CD4-positive, alpha-beta T cell treated with Interferon alpha-2 for 1 hour (primary cell): ENCODE data around the gene SEZ6L.
"Not testable (repeated sequence)": the region's sequence is repeated elsewhere in the genome, so short reads cannot be mapped to it uniquely, and the experiment has no call there.

Experiments
- DNase-seq, 2 donors: peaks; one replicate each; pipeline ENCODE4 v3.0.0-alpha.2; 2020 to 2022

Gene SEZ6L

DNA sequence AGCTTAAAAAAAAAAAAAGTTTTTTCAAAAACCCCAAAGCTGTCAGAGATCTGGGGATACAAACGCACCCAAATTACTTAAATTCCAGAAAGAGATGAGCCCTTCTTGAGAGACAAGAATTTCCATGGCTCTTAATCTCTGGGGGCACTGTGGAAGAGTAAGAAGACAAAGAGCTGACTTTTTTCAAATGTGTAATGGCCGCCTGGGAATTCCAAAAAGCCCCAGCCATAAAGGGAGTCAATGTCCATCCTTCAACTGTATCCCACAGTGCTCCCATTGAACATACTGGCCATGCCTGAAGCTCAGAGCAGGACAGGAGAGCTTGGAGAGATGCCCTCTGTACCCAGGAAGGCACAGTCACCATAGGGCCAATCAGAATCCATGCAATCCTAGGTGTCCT, 222.4 kb downstream of the SEZ6L start:
- no peak for DNase-seq

GRCh38 chr22:26393929-26394328, 224.7 kb downstream of the SEZ6L start:
- no peak for DNase-seq

GRCh38 chr22:26394777-26395176, 225.5 kb downstream of the SEZ6L start:
- no peak for DNase-seq

- DNase-seq, result no peak
Measured at GRCh38 chr22:26395926-26396325, 226.7 kb downstream of the SEZ6L start.

GRCh38 chr22:26398741-26399153, 229.5 kb downstream of the SEZ6L start:
- DNase-seq, result peak; percentile 63 to 65

GRCh38 chr22:26399289-26399688, 230.0 kb downstream of the SEZ6L start:
- DNase-seq, result no peak

- DNase-seq, result no peak
Measured at GRCh38 chr22:26401726-26402125, 232.5 kb downstream of the SEZ6L start.

DNA sequence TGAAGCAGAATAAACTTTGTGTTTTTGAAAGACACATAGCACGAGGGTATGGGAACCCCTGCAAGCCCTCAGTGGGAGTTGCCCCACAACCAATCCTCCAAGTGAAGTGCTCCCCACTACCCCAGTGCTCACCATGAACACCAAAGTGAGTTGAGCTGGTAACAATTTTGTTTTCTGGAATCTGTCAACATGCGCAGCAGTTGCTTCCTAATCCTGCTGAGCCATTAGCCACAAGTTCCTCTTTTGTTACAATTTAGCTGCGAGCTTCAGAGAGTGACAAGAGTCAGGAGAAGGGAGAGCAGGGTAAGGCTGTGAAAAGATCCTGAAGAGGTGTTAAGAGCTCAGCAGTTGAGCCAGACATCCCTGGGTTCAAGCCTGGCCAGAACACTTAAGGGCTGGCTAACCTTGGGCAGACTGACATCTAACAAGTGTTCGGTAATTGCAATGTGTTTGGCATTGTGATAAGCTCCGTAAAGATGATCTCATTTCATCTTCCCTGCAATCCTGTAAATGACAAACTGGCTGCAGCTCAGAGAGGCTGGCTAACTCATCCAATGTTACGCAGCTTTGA, 235.7 kb downstream of the SEZ6L start:
- DNase-seq, result peak in 1 of 2 donors; percentile 6

DNA sequence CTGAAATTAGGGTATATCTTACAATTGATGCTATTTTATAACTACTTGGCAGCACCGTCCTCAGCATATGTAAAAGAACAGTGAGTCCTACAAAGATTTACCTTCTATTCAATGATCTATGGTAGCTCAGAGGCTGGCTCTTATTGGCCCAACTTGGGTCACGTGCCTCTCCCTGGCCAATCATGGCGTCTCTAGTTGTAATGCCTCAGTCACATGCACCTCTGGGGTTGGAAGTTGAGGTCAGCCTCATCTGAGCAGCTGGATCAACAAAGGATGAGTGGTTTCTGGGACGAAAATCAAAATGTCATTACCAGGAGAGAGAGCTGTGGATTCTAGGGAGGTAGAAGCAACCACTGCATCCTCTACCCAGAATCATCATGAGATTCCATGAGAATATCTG, 236.9 kb downstream of the SEZ6L start:
- no peak for DNase-seq

- not testable (repeated sequence) for DNase-seq
Measured at GRCh38 chr22:26408562-26409220, 239.4 kb downstream of the SEZ6L start.

DNA sequence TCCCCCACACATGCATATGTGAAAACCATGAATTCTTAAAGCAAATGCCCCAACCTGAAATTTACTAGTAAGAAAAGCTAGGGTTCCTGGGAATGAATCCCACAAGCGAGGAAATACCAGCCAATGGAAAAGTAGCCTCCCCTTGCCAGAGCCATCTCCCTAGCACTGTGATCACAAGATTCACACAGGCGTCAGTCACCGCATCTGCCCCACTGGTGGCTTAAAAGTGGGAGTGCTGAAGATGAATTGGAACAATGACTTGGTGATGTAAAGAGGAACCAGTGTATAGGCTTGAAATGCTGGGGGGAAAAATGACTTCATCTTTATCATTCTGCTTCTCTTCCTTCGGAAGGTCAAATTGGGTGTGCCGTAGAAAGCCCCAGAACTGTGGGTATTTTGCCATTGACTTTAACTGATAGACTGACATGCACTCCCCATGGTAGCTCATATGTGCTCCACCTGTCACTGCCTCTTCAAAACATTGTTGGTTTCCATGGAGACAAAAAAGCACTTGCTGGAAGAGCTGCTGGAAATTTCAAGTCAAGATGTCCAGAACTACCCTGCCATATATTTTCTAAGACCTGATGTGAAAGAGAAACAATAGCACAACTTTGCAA, 240.6 kb downstream of the SEZ6L start:
- DNase-seq, result no peak

DNA sequence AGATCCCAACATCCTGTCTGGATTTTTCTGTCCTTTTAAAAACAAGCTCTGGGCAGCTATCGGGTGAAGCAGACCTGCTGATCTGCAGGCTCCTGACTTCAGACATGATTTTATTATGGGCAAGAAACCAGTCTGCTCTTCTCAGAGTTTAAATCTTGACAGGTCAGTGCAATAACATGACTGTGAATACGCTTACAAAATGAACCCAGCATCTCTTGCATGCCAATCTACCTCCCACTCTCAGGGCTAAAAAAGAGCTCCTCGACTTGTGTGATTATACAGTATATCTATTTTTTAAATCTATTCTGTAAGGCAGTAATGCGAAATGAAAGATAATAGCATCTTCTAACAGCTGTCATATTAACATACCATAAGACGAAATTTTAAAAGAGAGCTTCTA, 241.1 kb downstream of the SEZ6L start:
- no peak for DNase-seq

GRCh38 chr22:26414347-26414746, 245.1 kb downstream of the SEZ6L start:
- DNase-seq, result no peak

DNA sequence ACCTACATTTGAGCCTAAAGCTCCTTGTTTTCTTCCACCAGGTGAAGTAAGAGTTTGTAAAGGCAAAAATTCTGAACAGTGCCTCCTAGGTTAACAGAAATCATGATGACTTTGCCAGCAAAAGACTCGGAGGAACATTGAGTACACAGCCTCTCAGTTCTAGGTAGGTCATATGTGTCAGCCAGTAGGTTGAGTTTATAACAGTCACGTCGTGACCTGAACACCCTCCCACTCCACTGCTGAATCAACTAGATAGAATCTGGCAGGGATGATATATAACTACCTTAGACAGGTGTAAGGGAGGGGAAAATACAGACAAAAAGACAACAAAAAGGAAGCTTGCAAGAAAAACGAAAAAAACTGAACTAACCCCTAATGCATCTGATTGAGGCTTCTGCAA, 247.0 kb downstream of the SEZ6L start:
- no peak for DNase-seq

GRCh38 chr22:26416670-26417276, 247.5 kb downstream of the SEZ6L start:
- no peak for DNase-seq

GRCh38 chr22:26417406-26417805, 248.1 kb downstream of the SEZ6L start:
- DNase-seq, result no peak

DNA sequence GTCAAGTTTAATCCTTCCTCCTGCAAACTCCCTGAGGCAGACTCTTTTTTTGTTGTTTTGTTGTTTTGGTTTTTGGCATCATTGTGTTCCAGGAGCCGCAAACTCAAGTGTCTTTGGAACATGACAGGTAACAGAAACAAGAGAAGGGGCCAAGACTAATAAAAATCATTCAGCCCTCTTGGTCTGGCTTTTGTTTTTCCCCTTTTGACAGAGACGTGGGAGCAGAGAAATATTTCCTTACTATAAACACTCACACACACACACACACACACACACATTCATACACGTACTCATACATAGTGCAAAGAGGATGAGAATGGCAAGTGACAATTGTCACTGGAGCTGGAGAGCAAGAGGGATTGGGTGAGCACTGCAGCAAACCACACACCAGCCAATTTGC, 249.4 kb downstream of the SEZ6L start:
- no peak for DNase-seq

- DNase-seq, result no peak
Measured at GRCh38 chr22:26426924-26427323, 257.7 kb downstream of the SEZ6L start.

- peak; percentile 83 to 87 for DNase-seq
Measured at GRCh38 chr22:26428515-26429457, 259.5 kb downstream of the SEZ6L start, which contains the start of gene ASPHD2. ASPHD2 (plus strand) TSS chr22:26429260; CDS start chr22:26433616, 4,356 bp downstream.

DNA sequence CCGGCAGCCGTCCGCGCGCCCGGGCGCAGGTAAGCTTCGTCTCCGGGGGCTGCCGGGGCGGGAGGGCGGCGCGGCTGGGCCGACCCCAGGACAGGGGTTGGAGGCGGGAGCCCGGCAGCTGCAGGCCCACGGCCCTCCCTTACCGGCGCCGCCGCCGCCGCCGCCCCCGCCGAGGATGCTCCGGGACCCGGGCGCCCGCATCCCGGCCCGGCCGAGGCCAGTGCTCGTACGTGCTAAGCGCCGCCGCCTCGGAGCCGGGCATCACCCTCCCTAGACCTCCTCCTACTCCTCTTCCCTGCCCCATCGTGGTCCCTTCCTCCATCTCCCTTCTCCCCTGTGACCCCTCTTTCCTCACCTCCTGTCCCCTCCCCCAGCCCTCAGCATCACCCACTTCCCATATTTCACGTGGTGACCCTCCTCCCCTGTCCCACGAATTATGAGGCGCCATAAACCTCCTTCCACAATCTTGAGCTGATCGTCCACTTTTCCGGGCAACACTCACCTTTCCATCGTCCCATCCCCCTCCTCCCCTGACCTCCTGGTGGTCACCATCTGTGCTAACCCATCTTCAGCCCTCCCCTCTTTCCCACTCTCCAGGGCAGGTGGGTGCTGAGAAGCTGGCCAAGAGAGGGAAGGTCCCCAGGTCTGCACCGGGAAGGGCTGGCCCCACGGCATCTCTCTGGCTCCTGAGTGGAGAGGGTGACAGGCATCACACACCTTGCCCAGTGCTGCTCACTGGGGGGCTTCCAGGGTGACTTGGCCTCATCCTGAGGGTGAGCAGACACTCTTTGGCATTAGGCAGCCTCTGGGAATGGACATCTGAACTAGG, 260.4 kb downstream of the SEZ6L start:
- DNase-seq, result no peak

- DNase-seq, result no peak
Measured at GRCh38 chr22:26430600-26430999, 261.3 kb downstream of the SEZ6L start.
